Measurements from ENCODE around the gene ZNF492. TPM values are rescaled to one million over a fixed set of nuclear protein-coding genes. Genes with fewer than 3 reads are reported as not detected.

Gene ZNF492
- total and polyA plus RNA-seq, 5 donors from 2014 or later, result 0.05 to 1.2 (median 0.15) TPM

Other genes with a start within 250 kb of the ZNF492 start
- gene ZNF98, start 212.0 kb upstream of the ZNF492 start, total RNA-seq, result not detected
- not detected for gene ZNF98, start 212.0 kb upstream of the ZNF492 start, polyA plus RNA-seq
- not detected for gene ZNF99, start 149.8 kb downstream of the ZNF492 start, total RNA-seq
- gene ZNF99, start 149.8 kb downstream of the ZNF492 start, polyA plus RNA-seq, result not detected
- not detected for gene ZNF723, start 198.0 kb downstream of the ZNF492 start, total RNA-seq
- not detected for gene ZNF723, start 198.0 kb downstream of the ZNF492 start, polyA plus RNA-seq